Duodenal mucosa (tissue), 2 donors: ENCODE results near the gene PLCXD3.

Source experiments
- H3K27ac ChIP-seq: one replicate; pipeline ENCODE4 v1.7.0; 2013; ENCODE audit warnings: low read depth, low read length
- H3K27me3 ChIP-seq, 2 donors: one replicate each; pipeline ENCODE4 v1.7.0; 2013; ENCODE audit warnings: low read length in 2 of 2, control low read depth in 1 of 2; ENCODE audit not compliant: insufficient read depth in 2 of 2, control insufficient read depth in 1 of 2
- H3K36me3 ChIP-seq, 2 donors: one replicate each; pipeline ENCODE4 v1.7.0; 2013; ENCODE audit warnings: low read length in 2 of 2, control low read depth in 1 of 2; ENCODE audit not compliant: insufficient read depth in 2 of 2, control insufficient read depth in 1 of 2
- H3K4me1 ChIP-seq, 2 donors: one replicate each; pipeline ENCODE4 v1.7.0; 2013; ENCODE audit warnings: low read length in 2 of 2, control low read depth in 1 of 2; ENCODE audit not compliant: insufficient read depth in 2 of 2, control insufficient read depth in 1 of 2
- H3K4me3 ChIP-seq, 2 donors: one replicate each; pipeline ENCODE4 v1.7.0; 2013; ENCODE audit warnings: low read length in 2 of 2, low read depth in 1 of 2
- H3K9ac ChIP-seq, 2 donors: one replicate each; pipeline ENCODE4 v1.7.0; 2013; ENCODE audit warnings: low read length in 2 of 2, low read depth in 1 of 2
- H3K9me3 ChIP-seq, 2 donors: one replicate each; pipeline ENCODE4 v1.7.0; 2013; ENCODE audit warnings: low read length in 2 of 2, control low read depth in 1 of 2; ENCODE audit not compliant: control insufficient read depth in 1 of 2

PLCXD3 gene

GRCh38 chr5:41281215-41281810 is 229.1 kb downstream of the PLCXD3 start:
- Histone ChIP-seq H3K9me3 (no peaks in the 10 kb centered on the region), H3K27me3 (no peaks in the 10 kb centered on the region), H3K9ac (no peak overlapping the region), H3K27ac (no peak overlapping the region), H3K4me1 (peaks cover 5 to 15% of the 10 kb centered on the region in 2 donors), H3K4me3 (peak overlapping the region; percentile 5 to 49), H3K36me3 (no peaks in the 10 kb centered on the region)

- Histone ChIP-seq H3K9me3 (no peaks in the 10 kb centered on the region), H3K27ac (no peak overlapping the region), H3K4me1 (peaks cover 0 to 6% of the 10 kb centered on the region in 2 donors), H3K9ac (no peak overlapping the region), H3K4me3 (no peak overlapping the region), H3K27me3 (no peaks in the 10 kb centered on the region), H3K36me3 (no peaks in the 10 kb centered on the region)
Measured at GRCh38 chr5:41279040-41279439, 231.4 kb downstream of the PLCXD3 start.

- H3K27me3 ChIP-seq: no peaks in the 10 kb centered on the region
- H3K4me1 ChIP-seq: peaks cover 0 to 6% of the 10 kb centered on the region in 2 donors
- H3K9ac ChIP-seq: no peak overlapping the region
- no peaks in the 10 kb centered on the region for H3K9me3 ChIP-seq
- H3K36me3 ChIP-seq: no peaks in the 10 kb centered on the region
- H3K4me3 ChIP-seq: no peak overlapping the region
- H3K27ac ChIP-seq: no peak overlapping the region
Measured at GRCh38 chr5:41277476-41278245, 232.7 kb downstream of the PLCXD3 start.

GRCh38 chr5:41275813-41276512 is 234.4 kb downstream of the PLCXD3 start:
- no peaks in the 10 kb centered on the region for H3K27me3 ChIP-seq
- no peaks in the 10 kb centered on the region for H3K36me3 ChIP-seq
- H3K27ac ChIP-seq: no peak overlapping the region
- H3K4me1 ChIP-seq: no peaks in the 10 kb centered on the region
- no peaks in the 10 kb centered on the region for H3K9me3 ChIP-seq
- no peak overlapping the region for H3K9ac ChIP-seq
- no peak overlapping the region for H3K4me3 ChIP-seq

GRCh38 chr5:41270423-41271251 is 239.8 kb downstream of the PLCXD3 start:
- Histone ChIP-seq H3K27me3 (no peaks in the 10 kb centered on the region), H3K4me3 (no peak overlapping the region), H3K9me3 (no peaks in the 10 kb centered on the region), H3K36me3 (no peaks in the 10 kb centered on the region), H3K4me1 (peaks cover 0 to 3% of the 10 kb centered on the region in 2 donors), H3K27ac (no peak overlapping the region), H3K9ac (no peak overlapping the region)

- H3K4me3 ChIP-seq: no peak overlapping the region
- H3K9me3 ChIP-seq: no peaks in the 10 kb centered on the region
- no peaks in the 10 kb centered on the region for H3K36me3 ChIP-seq
- no peaks in the 10 kb centered on the region for H3K27me3 ChIP-seq
- H3K9ac ChIP-seq: no peak overlapping the region
- H3K4me1 ChIP-seq: peaks cover 8 to 13% of the 10 kb centered on the region in 2 donors
- H3K27ac ChIP-seq: no peak overlapping the region
Measured at GRCh38 chr5:41268894-41269293, 241.5 kb downstream of the PLCXD3 start.

- Histone ChIP-seq H3K27me3 (no peaks in the 10 kb centered on the region), H3K4me3 (no peak overlapping the region), H3K27ac (no peak overlapping the region), H3K4me1 (peaks cover 14 to 19% of the 10 kb centered on the region in 2 donors), H3K9ac (no peak overlapping the region), H3K9me3 (no peaks in the 10 kb centered on the region), H3K36me3 (no peaks in the 10 kb centered on the region)
Measured at GRCh38 chr5:41266377-41266776, 244.0 kb downstream of the PLCXD3 start.

GRCh38 chr5:41264019-41264418 is 246.4 kb downstream of the PLCXD3 start:
- Histone ChIP-seq H3K9me3 (no peaks in the 10 kb centered on the region), H3K9ac (no peak overlapping the region), H3K4me1 (peaks cover 14 to 16% of the 10 kb centered on the region in 2 donors), H3K27me3 (no peaks in the 10 kb centered on the region), H3K27ac (no peak overlapping the region), H3K4me3 (no peak overlapping the region), H3K36me3 (no peaks in the 10 kb centered on the region)

GRCh38 chr5:41263335-41263734 is 247.1 kb downstream of the PLCXD3 start:
- no peak overlapping the region for H3K4me3 ChIP-seq
- no peaks in the 10 kb centered on the region for H3K27me3 ChIP-seq
- no peak overlapping the region for H3K9ac ChIP-seq
- no peaks in the 10 kb centered on the region for H3K9me3 ChIP-seq
- H3K27ac ChIP-seq: no peak overlapping the region
- peaks cover 14 to 16% of the 10 kb centered on the region in 2 donors for H3K4me1 ChIP-seq
- H3K36me3 ChIP-seq: no peaks in the 10 kb centered on the region
